GM18951 (cell line): Measurements from ENCODE around the gene NECAB2.

Experiments used
- POLR2A ChIP-seq: IDR thresholded peaks from 4 replicates; pipeline ENCODE4 v1.6.1; 2011; ENCODE audit warnings: mild to moderate bottlenecking; ENCODE audit not compliant: insufficient read length, insufficient read depth; ENCODE audit errors: extremely low read depth
- in situ Hi-C: fragments of 300-500 bp; cut with MboI; formaldehyde crosslinking; loops from one replicate; pipeline ENCODE4 v1.12.0; 2022; ENCODE audit warnings: low sequenced_read_pairs, mixed read lengths, inconsistent platforms; ENCODE audit not compliant: unreplicated experiment

NECAB2 gene

DNA sequence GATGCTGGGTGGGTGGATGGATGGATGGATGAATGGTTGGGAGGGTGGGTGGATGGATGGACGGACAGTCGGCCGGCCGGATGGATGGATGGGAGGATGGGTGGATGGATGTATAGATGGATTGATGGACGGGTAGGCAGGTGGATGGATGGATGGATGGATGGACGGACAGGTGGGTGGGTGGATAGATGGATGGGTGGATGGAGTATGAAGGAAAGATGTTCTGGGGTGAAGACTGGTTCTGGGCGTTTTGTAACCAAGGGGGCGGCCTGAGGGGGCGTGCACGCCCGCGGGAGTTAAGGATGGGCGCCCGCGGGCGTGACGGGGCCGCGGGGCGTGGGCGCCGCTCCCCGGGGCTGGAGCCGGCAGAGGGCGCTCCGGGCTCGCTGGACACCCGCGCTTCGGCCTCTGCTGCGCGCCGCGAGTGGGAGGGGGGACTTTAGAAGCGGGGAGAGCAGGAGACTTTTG, at the start of gene NECAB2:
Gene NECAB2 (plus strand): TSS at position 407 of the 468 bp plus-strand sequence. CDS start 405 bp downstream, outside the sequence.
- in situ Hi-C loops = loop anchor here (25.0 kb wide), 1 partner anchor 219 kb away; the partner anchor contains the start of genes ADAD2 and TAF1C
- no peak for TF ChIP-seq POLR2A

DNA sequence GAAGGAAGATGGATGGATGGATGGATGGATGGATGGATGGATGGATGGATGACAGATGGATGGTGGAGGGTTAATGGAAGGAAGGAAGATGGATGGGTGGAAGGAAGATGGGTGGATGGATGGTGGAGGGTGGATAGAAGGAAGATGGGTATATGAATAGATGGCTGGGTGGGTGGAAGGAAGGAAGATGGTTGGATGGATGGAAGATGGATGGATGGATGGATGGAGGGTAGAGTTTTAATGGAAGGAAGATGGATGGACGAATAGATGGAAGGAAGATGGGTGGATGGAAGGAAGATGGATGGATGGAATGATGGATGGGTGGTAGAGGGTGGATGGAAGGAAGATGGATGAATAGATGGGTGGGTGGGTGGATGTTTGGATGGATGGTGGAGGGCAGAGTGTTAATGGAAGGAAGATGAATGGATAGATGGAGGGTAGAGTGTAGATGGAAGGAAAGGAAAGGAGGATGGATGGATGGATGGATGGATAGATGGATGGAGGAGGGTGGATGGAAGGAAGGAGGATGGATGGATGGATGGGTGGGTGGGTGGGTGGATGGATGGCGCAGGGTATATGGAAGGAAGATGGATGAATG, 47.1 kb upstream of the NECAB2 start:
- no peak for TF ChIP-seq POLR2A
- in situ Hi-C loops = no loop called here

DNA sequence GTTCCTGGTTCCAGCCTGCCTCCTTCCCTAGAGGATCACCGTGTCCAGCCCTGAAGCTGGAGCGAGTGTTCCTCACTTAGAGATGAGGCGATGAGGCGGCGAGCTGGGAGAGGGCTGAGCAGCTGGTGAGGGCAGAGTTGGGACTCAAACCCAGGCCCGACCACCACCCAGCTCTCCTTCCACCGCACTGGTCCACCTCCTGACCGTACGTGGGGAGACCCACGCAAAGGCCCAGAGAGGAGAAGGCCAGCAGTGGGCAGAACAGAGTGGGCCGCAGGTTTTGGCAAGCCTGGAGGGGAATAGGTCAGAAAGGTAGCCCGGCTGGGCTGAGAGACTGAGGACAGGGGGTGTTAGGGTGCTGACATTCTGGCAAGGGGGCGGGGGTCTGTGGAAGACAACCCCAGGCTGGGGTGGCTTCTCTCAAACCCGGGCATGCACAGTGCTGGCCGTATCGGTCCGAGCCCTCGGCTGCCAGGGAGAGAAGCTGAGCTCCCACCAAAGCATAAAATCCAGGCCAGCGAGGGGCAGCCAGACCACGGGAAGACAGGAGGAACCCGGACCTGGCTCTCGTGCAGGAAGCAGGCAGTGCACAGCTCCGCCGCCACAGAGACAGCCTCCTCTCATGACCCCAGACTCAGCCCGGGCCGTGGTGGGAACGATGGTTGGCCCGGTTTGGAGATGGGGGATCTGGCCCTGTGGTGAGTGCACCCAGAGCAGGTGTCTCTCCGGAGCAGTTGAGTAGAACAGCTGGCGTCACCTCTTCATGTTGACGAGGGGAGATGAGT, 44.3 kb upstream of the NECAB2 start:
- no peak for TF ChIP-seq POLR2A
- in situ Hi-C loops = no loop called here

DNA sequence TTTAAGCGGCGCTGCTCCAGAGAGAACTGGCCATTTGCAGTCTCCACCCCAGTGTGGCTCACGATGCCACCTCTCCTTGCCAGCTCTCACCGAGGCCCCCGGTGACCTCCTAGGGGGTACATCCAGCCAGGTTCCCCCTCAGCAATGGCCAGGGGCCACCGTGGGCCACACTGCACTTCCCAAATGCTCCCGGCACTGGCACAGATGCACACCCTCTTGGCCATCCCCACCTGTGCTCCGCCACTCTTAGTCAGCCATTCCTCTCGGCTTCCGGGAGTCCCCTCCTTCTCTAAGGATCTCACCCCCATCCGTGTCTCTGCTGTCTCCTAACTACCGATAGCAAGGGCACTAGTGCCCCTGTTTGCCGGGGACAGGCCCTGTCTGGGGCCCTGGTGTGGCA, 43.4 kb upstream of the NECAB2 start:
- in situ Hi-C loops = no loop called here
- TF ChIP-seq POLR2A = no peak

DNA sequence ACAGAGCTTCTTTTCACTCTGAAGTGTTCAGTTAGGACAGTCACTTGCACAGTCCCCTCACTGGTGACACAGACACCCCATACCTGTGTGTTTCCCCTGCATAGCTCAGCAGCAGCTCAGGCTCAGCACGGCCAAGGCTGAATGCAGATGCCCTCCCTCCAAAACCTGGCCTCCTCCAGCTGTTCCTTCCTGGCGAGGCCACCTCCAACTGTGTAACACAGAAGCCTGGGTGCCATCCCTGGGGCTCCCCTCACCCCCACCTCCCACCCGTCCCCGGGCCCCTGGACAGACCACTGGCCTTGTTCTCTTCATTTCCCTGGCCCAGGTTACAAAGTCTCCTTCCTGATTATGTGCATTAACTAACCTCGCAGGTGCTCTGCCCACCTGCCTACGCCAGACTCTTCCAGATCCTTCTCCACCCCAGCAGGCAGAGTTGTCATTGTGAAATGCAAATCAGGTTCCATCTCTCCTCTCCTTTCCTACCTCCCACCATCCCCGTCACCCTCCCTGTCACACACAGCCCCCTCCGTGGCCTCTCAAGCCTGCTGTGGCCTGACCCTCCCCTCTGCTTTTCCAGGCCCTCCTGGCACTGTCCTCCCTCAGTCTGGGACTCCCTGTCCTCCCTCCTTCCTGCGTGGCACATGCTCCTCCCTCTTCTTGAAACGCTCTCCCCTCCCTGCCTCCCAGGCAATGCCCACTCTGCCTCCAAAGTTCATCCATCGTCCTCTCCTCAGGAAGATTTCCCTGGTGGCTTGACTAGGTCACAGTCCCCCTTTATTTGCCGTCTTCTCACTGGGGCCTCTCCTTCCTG, 42.7 kb upstream of the NECAB2 start:
- in situ Hi-C loops = no loop called here
- no peak for TF ChIP-seq POLR2A

DNA sequence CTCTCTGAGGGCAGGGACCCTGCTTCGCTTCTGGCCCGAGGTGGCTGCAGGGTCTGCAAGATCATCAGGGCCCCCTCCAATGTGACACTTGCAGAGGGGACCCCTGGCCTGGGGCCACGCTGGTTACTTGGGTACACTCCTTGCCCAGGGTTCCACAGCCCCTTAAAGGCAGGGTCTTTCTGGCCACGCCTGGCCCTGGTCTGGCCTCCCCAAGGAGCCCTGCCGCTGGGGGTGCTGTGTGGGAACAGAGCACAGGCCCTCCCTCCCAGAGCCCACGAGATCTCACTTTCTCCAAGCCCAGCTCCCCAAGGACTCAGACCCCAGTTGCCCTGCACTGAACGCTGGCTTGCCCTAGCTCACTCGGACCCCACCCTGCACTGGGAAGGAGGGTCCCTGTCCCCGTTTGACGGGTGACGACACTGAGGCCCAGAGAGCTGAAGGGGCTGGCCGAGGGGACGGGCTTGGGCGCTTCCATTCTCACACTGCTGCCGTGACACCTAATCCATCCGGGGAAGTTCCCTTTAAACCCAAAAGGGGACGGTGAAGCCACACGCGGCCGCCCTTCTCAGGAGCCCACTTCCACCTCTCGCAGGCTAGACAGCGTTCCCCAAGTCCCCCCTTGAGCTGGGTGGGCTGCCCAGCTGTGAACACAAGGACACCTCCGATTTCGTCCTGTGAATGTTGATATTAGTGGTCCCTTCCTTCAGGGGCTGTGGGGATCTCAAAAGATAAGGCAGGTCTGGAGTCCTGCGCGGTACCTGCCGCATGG, 41.9 kb upstream of the NECAB2 start:
- TF ChIP-seq POLR2A = no peak
- in situ Hi-C loops = no loop called here

DNA sequence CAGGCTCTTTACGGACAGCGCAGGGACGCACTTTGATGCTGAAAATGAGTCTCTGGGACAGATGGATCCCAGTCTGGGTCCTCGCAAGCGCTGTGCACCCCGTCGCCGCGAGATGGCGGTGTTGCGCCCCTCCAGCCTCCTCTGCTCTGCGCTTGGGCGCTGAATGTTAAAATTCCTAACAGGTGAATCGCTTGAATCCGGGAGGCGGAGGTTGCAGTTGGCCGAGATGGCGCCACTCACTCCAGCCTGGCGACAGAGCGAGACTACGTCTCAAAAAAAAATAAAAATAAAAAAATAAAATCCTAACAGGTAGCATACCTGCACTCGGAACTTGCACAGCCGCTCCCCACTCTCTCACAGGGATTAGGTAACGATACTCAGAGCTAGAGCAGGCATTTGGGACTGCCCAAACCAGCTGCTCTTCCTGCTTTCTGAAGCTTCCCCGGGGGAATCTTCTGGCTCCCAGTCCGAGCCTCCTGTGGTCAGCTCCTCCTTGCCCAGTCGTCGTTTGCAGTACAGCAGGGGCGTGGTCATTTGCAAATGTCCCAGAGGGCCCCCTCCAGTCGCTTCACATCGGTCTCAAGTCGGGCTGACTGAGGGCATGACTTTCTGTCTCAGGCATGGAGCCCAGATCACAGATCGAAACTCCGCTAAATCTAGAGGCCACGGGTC, 41.2 kb upstream of the NECAB2 start:
- no peak for TF ChIP-seq POLR2A

DNA sequence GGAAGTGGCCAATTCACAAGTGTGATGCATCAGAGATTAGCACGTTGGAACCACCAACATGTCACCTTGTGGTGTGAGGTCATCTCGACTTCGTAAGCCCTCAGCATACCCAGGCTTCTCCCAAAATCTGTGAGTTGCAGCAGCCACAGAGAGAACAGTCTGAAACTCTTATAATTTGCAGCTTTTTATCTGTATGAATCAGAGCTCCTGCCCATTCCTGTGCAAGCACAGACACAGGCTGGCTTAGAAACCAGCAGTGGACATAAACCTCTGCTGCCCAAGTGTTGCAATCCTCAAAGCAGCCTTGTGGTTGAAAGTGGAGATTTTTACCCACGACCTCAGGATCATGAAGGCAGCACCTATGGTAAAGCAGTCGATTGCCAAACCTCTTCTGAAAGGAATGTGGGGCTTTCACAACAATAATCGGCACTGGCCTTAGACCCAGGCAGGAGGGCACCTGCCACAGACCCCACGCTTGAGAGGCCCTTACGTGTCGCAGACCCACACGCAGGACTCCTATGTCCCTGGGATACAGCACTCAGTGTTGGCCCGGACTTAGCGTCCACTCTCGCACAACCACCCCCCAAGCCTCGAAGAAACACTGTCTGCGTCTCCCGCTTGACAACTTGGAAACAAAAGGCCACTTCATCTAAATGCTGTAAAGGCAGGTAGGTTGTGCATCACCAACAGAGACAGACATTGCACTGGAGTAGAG, 39.5 kb upstream of the NECAB2 start:
- TF ChIP-seq POLR2A = no peak
- in situ Hi-C loops = no loop called here

More for the DNA sequence above, 41.2 kb upstream of the NECAB2 start:
- in situ Hi-C loops = no loop called here

DNA sequence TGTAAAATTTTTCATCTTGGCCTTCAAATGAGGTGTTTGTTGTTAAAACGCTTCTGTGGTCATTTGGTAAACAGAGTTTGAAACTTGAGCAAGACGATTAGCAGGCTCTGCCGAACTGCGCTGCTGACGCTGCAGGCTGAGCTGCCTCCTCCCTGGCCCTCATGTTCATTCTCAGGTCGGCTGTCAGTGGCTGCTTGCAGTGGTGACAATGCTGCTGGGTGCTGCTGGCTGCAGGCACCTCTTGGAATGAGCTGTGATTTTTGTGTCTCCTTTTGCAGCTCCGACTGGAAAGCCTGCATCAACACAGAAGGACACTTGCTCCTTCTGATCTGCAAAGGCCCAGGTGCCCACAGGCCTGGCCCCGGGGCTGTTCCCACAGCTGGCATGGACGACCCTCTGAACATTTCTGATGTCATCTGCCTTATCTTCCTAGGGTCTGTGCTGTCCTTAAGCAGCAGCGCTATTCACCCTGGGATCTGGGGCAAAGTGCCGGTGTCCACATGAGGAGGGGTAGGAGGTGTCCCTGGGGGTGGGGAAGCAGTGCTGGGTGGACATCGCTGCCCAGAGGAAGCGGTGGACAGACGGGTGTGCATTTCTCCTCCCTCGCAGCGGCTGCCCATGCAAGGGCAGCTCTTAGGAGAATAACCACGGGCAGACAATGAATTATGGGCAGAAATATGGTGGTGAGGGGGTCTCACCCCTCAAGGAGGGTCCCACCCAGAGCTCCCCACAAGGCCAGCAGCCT, 38.1 kb upstream of the NECAB2 start:
- TF ChIP-seq POLR2A = no peak
- in situ Hi-C loops = no loop called here

DNA sequence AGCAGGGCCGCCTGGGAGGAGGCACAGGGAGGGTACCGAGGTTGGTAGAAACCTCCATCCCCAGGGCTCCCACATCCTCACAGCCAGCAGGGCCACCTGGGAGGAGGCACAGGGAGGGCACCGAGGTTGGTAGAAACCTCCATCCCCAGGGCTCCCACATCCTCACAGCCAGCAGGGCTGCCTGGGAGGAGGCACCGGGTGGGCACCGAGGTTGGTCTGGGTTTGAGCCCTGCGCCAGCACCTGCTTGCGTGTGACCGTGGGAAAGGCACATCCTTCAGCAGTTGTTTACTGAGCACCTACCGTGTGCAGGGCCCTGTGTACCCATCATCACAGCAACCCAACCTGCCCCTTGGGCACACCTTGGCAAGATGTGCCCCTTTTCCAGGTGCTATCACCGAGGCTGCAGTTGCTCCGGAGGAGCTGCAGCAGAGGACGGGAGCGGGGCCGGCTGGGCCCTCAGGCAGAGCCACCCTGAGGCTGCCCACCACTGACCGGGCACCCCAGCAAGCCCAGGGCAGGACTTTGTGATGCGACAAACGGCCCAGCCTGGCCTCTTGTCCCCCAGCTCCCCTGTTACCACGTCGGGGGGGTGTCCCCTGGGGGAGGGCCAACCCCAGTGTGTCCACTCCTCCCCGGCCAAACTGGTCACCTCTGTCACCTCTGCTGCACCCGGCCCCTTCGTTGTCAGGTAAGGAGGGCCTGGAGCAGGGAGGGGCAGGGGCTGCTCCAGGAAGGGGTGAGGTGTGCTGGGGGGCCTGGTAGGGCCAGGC, 37.1 kb upstream of the NECAB2 start:
- in situ Hi-C loops = no loop called here
- TF ChIP-seq POLR2A = no peak
